ENCODE results near the gene DMKN. TPM values are rescaled to one million over a fixed set of nuclear protein-coding genes. Genes with fewer than 3 reads are reported as not detected.

The DMKN gene
- total RNA-seq, 1 donor from 2014 or later = 213 TPM

DNA sequence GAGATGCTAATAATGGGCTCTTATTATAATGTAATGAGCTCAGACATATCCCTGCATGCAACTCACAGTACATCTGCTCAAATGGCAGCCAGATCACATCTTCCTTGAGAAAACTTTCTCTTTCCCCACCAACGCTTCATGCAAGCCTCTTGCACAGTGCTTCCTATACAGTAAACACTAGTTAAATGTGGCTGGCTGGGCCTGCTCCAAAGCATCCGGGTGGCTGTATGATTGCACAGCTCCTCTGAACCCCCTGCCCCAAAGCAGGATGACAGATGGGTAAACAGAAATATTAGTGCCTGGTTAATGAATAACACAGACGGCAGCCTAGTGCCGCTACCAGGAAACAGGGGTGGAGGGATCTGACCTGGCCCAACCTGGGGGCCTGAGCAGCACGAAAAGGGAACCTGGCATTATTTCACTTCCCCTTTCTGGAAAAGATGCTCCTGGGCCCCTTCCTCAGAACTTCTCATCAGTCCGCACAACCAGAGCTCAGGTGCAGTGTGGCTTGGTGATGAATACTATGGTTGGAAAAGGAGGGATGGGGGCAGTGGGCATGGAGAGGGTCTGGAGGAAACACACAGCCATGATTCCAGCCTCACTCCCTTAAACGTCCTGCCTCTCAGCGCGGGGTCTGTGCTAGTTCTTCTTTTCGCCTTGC lies 54.6 kb downstream of the DMKN start:
- Mint-ChIP-seq H3K27ac (peak overlapping the region; percentile 94), H3K36me3 (ENCODE audit: insufficient read depth) (no peaks in the 10 kb centered on the region), H3K27me3 (no peaks in the 10 kb centered on the region), H3K4me3 (ENCODE audit: low read depth) (peak overlapping the region; percentile 48), H3K9me3 (ENCODE audit: low read depth) (no peaks in the 10 kb centered on the region), H3K4me1 (ENCODE audit: low read depth) (peaks cover 32% of the 10 kb centered on the region)
- peak; percentile 16 for DNase-seq (ENCODE audit: low spot score, unreplicated experiment)
- TF ChIP-seq, protein P1, sequence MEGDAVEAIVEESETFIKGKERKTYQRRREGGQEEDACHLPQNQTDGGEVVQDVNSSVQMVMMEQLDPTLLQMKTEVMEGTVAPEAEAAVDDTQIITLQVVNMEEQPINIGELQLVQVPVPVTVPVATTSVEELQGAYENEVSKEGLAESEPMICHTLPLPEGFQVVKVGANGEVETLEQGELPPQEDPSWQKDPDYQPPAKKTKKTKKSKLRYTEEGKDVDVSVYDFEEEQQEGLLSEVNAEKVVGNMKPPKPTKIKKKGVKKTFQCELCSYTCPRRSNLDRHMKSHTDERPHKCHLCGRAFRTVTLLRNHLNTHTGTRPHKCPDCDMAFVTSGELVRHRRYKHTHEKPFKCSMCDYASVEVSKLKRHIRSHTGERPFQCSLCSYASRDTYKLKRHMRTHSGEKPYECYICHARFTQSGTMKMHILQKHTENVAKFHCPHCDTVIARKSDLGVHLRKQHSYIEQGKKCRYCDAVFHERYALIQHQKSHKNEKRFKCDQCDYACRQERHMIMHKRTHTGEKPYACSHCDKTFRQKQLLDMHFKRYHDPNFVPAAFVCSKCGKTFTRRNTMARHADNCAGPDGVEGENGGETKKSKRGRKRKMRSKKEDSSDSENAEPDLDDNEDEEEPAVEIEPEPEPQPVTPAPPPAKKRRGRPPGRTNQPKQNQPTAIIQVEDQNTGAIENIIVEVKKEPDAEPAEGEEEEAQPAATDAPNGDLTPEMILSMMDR (IDR thresholded peaks at IDR 0.05; ENCODE audit: unreplicated experiment) = no peak

DNA sequence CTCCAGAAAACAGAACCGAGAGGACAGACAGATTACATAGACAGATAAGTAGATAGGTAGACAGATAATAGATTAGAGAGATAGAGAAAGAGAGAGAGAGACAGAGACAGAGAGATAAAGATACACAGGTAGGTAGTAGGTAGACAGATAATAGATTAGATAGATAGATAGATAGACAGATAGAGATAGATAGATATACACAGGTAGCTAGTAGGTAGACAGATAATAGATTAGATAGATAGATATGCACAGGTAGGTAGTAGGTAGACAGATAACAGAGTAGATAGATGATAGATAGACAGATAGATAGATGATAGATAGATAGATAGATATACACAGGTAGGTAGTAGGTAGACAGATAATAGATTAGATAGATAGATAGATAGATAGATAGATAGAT lies 55.3 kb downstream of the DMKN start:
- H3K4me3 Mint-ChIP-seq (ENCODE audit: low read depth) = no peak overlapping the region
- TF ChIP-seq, protein P1 (IDR thresholded peaks at IDR 0.05; ENCODE audit: unreplicated experiment) = no peak
- no peak for DNase-seq (ENCODE audit: low spot score, unreplicated experiment)

DNA sequence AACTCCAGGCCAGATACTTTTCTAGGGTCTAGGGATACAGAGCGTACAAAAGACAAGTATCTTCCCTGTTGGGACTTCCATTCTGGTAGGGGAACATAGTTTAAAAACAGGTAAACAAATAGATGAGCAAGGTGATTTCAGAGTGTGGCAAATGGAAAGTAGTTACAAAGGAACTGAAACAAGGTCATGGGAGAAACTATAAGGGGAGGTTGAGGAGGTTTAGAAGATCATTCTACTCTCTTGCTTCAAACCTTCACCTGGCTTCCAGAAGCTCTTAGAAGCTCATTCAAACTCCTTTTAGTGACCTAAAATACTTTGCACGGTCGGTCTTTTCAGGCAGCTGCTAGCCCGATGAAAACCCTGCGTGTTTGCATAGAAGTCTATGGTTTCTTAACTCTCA lies 56.3 kb downstream of the DMKN start:
- DNase-seq (ENCODE audit: low spot score, unreplicated experiment) = no peak
- H3K36me3 Mint-ChIP-seq (ENCODE audit: insufficient read depth) = no peaks in the 10 kb centered on the region
- H3K4me3 Mint-ChIP-seq (ENCODE audit: low read depth) = no peak overlapping the region
- no peak overlapping the region for H3K27ac Mint-ChIP-seq
- TF ChIP-seq, protein P1 (IDR thresholded peaks at IDR 0.05; ENCODE audit: unreplicated experiment) = no peak
- H3K4me1 Mint-ChIP-seq (ENCODE audit: low read depth) = peaks cover 32% of the 10 kb centered on the region
- H3K27me3 Mint-ChIP-seq = no peaks in the 10 kb centered on the region
- H3K9me3 Mint-ChIP-seq (ENCODE audit: low read depth) = no peaks in the 10 kb centered on the region

More for the DNA sequence above, 55.3 kb downstream of the DMKN start:
- no peaks in the 10 kb centered on the region for H3K27me3 Mint-ChIP-seq
- H3K36me3 Mint-ChIP-seq (ENCODE audit: insufficient read depth) = no peaks in the 10 kb centered on the region
- peaks cover 32% of the 10 kb centered on the region for H3K4me1 Mint-ChIP-seq (ENCODE audit: low read depth)
- no peak overlapping the region for H3K27ac Mint-ChIP-seq
- no peaks in the 10 kb centered on the region for H3K9me3 Mint-ChIP-seq (ENCODE audit: low read depth)

DNA sequence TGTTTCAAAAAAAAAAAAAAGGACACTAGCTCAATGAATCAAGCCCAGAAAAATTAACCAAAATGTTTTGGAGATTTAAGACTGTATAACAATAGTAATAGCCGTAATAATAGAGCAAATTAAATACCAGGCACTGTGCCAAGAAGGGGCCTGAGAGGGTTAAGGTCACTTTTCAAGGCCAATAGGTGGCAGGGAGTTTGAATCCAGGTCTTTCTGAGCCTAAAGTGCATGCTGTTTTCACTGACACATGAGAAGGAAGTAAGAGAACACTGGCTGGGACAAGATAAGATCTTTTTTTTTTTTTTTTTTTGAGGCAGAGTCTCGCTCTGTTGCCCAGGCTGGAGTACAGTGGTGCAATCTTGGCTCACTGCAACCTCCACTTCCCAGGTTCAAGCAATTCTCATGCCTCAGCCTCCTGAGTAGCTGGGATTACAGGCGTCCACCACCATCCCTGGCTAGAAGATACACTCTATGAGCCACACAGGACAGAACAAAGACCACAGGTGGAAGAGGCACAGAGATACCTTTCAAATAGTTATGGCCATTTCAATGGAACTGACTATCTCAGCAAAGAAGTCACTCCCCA lies 57.7 kb downstream of the DMKN start:
- no peaks in the 10 kb centered on the region for H3K9me3 Mint-ChIP-seq (ENCODE audit: low read depth)
- H3K36me3 Mint-ChIP-seq (ENCODE audit: insufficient read depth) = no peaks in the 10 kb centered on the region
- no peak for DNase-seq (ENCODE audit: low spot score, unreplicated experiment)
- peaks cover 32% of the 10 kb centered on the region for H3K4me1 Mint-ChIP-seq (ENCODE audit: low read depth)
- H3K27ac Mint-ChIP-seq = no peak overlapping the region
- TF ChIP-seq, protein P1 (IDR thresholded peaks at IDR 0.05; ENCODE audit: unreplicated experiment) = no peak
- H3K4me3 Mint-ChIP-seq (ENCODE audit: low read depth) = no peak overlapping the region
- peaks cover 3% of the 10 kb centered on the region for H3K27me3 Mint-ChIP-seq

DNA sequence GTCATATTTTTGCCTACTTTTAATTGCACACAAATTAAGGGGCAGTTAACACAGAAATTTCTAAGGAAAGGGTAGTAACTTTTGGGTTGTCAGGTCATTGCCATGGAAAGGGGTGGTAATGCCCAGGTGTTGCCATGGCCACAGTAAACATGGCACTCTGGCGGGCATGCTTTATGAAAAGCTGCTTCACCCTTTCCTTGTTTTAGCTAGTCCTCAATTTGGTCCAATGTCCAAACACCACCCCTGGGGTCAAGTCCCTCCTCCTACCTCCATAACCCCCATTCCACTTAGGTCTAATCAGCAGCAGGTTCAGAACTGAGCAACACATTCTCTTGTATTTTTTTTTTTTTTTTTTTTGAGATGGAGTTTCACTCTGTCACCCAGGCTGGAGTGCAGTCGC lies 58.8 kb downstream of the DMKN start:
- Mint-ChIP-seq H3K36me3 (ENCODE audit: insufficient read depth) (no peaks in the 10 kb centered on the region), H3K4me3 (ENCODE audit: low read depth) (no peak overlapping the region), H3K27me3 (peaks cover 10% of the 10 kb centered on the region), H3K4me1 (ENCODE audit: low read depth) (peaks cover 26% of the 10 kb centered on the region), H3K9me3 (ENCODE audit: low read depth) (no peaks in the 10 kb centered on the region), H3K27ac (peak overlapping the region; percentile 73)
- no peak for DNase-seq (ENCODE audit: low spot score, unreplicated experiment)
- TF ChIP-seq, protein P1 (IDR thresholded peaks at IDR 0.05; ENCODE audit: unreplicated experiment) = no peak
